ENCODE data around the gene GCNT1. TPM values are rescaled to one million over a fixed set of nuclear protein-coding genes. Genes with fewer than 3 reads are reported as not detected.

The GCNT1 gene
- total and polyA plus RNA-seq, 2 donors (not counting 1 experiment from before 2014, with no cell fraction given) = 27.7 to 41.5 TPM

- TF ChIP-seq EZH2 (IDR thresholded peaks at IDR 0.05; ENCODE audit: low read length, missing control alignments) (no peak), CTCF (conservative IDR thresholded peaks at IDR 0.05 in 1 of 2, IDR thresholded peaks at IDR 0.05 in 1 of 2; ENCODE audit: low read depth in 1 of 2, low read length in 2 of 2) (no peak)
- peaks cover 2% of the 10 kb centered on the region for H3K4me1 ChIP-seq (ENCODE audit: control insufficient read depth, extremely low read depth, insufficient read depth, low read length)
These were observed 83.4 kb downstream of the GCNT1 start for GRCh38 chr9:76542360-76542759.

GRCh38 chr9:76545191-76545590, 86.2 kb downstream of the GCNT1 start:
- H4K20me1 ChIP-seq (ENCODE audit: control insufficient read depth, extremely low read depth, insufficient read depth, low read length) = no peaks in the 10 kb centered on the region
- H3K4me3 ChIP-seq (replicated peaks in 1 of 4; ENCODE audit: control extremely low read depth in 1 of 4, insufficient read depth in 1 of 4, low read depth in 3 of 4, low read length in 4 of 4) = no peak overlapping the region
- H3K79me2 ChIP-seq (ENCODE audit: control insufficient read depth, insufficient read depth, low read length) = no peaks in the 10 kb centered on the region
- H3K27ac ChIP-seq (ENCODE audit: insufficient read depth, low read length) = no peak overlapping the region
- no peak overlapping the region for H2AFZ ChIP-seq (ENCODE audit: low read length)
- no peaks in the 10 kb centered on the region for H3K36me3 ChIP-seq (ENCODE audit: control insufficient read depth, insufficient read depth, low read length)
- H3K9ac ChIP-seq (ENCODE audit: insufficient read depth, low read length) = no peak overlapping the region
- no peak overlapping the region for H3K4me2 ChIP-seq (ENCODE audit: extremely low read depth, insufficient read depth, low read length)
- no peak for DNase-seq (ENCODE audit: low read depth in 2 of 2)
- H3K9me3 ChIP-seq (ENCODE audit: control insufficient read depth, insufficient read depth, low read depth, low read length) = no peaks in the 10 kb centered on the region
- TF ChIP-seq CTCF (conservative IDR thresholded peaks at IDR 0.05 in 1 of 2, IDR thresholded peaks at IDR 0.05 in 1 of 2; ENCODE audit: low read depth in 1 of 2, low read length in 2 of 2) (no peak), EZH2 (IDR thresholded peaks at IDR 0.05; ENCODE audit: low read length, missing control alignments) (no peak)
- H3K27me3 ChIP-seq (ENCODE audit: control insufficient read depth, insufficient read depth, low read length) = no peaks in the 10 kb centered on the region
- no peaks in the 10 kb centered on the region for H3K4me1 ChIP-seq (ENCODE audit: control insufficient read depth, extremely low read depth, insufficient read depth, low read length)

More at GRCh38 chr9:76542360-76542759, 83.4 kb downstream of the GCNT1 start:
- Histone ChIP-seq H3K4me2 (ENCODE audit: extremely low read depth, insufficient read depth, low read length) (no peak overlapping the region), H4K20me1 (ENCODE audit: control insufficient read depth, extremely low read depth, insufficient read depth, low read length) (no peaks in the 10 kb centered on the region), H3K4me3 (replicated peaks in 1 of 4; ENCODE audit: control extremely low read depth in 1 of 4, insufficient read depth in 1 of 4, low read depth in 3 of 4, low read length in 4 of 4) (no peak overlapping the region), H3K9me3 (ENCODE audit: control insufficient read depth, insufficient read depth, low read depth, low read length) (no peaks in the 10 kb centered on the region), H3K27ac (ENCODE audit: insufficient read depth, low read length) (no peak overlapping the region), H3K9ac (ENCODE audit: insufficient read depth, low read length) (no peak overlapping the region), H3K27me3 (ENCODE audit: control insufficient read depth, insufficient read depth, low read length) (no peaks in the 10 kb centered on the region), H3K79me2 (ENCODE audit: control insufficient read depth, insufficient read depth, low read length) (no peaks in the 10 kb centered on the region), H3K36me3 (ENCODE audit: control insufficient read depth, insufficient read depth, low read length) (no peaks in the 10 kb centered on the region), H2AFZ (ENCODE audit: low read length) (no peak overlapping the region)
- no peak for DNase-seq (ENCODE audit: low read depth in 2 of 2)

- Histone ChIP-seq H3K27ac (ENCODE audit: insufficient read depth, low read length) (no peak overlapping the region), H4K20me1 (ENCODE audit: control insufficient read depth, extremely low read depth, insufficient read depth, low read length) (no peaks in the 10 kb centered on the region), H3K79me2 (ENCODE audit: control insufficient read depth, insufficient read depth, low read length) (no peaks in the 10 kb centered on the region), H3K27me3 (ENCODE audit: control insufficient read depth, insufficient read depth, low read length) (no peaks in the 10 kb centered on the region), H3K9ac (ENCODE audit: insufficient read depth, low read length) (no peak overlapping the region), H2AFZ (ENCODE audit: low read length) (no peak overlapping the region), H3K4me2 (ENCODE audit: extremely low read depth, insufficient read depth, low read length) (no peak overlapping the region), H3K36me3 (ENCODE audit: control insufficient read depth, insufficient read depth, low read length) (no peaks in the 10 kb centered on the region), H3K4me3 (replicated peaks in 1 of 4; ENCODE audit: control extremely low read depth in 1 of 4, insufficient read depth in 1 of 4, low read depth in 3 of 4, low read length in 4 of 4) (no peak overlapping the region), H3K4me1 (ENCODE audit: control insufficient read depth, extremely low read depth, insufficient read depth, low read length) (no peaks in the 10 kb centered on the region), H3K9me3 (ENCODE audit: control insufficient read depth, insufficient read depth, low read depth, low read length) (no peaks in the 10 kb centered on the region)
- DNase-seq (ENCODE audit: low read depth in 2 of 2) = no peak
- TF ChIP-seq EZH2 (IDR thresholded peaks at IDR 0.05; ENCODE audit: low read length, missing control alignments) (no peak), CTCF (conservative IDR thresholded peaks at IDR 0.05 in 1 of 2, IDR thresholded peaks at IDR 0.05 in 1 of 2; ENCODE audit: low read depth in 1 of 2, low read length in 2 of 2) (no peak)
These were observed 93.2 kb downstream of the GCNT1 start for GRCh38 chr9:76552181-76552580.

Data from fibroblast of lung (primary cell).